GM19239 (cell line): ENCODE results near the gene LIF.
"Not testable (repeated sequence)": the region's sequence is repeated elsewhere in the genome, so short reads cannot be mapped to it uniquely, and the experiment has no call there.

ENCODE experiments used
- DNase-seq: peaks from one replicate; pipeline ENCODE4 v3.0.0; 2011; ENCODE audit warnings: low spot score; ENCODE audit not compliant: insufficient read length
- FAIRE-seq: peaks from 2 replicates; lab custom pipeline; 2011; peaks lifted over from hg19 to GRCh38; lab: Jason Lieb, UNC

Gene LIF

DNA sequence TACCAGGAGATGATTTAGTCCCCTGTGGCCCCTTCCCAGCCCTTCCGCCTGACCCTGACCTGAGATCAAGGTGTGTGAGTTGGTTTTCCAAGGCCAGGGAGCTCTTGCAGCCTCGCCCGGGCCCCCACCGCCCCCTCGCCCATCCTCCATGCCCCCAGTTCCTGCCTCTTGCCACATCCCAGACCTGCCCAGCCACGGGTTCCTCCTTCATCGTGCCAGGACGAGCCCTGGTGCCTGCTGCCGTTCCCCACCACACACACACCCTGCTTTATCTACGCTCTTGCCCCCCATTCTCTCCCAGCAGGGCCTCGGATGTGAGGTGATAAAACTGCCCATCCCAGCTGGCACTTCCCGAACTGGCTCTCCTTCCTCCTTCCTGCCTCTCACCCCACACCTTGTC is 1.4 kb upstream of the LIF start:
- DNase-seq (no peak), FAIRE-seq (no peak)

GRCh38 chr22:30247561-30247960 is 1.0 kb upstream of the LIF start:
- FAIRE-seq (no peak), DNase-seq (no peak)

GRCh38 chr22:30246814-30247376 is 336 bp upstream of the LIF start:
- FAIRE-seq (no peak), DNase-seq (no peak)

DNA sequence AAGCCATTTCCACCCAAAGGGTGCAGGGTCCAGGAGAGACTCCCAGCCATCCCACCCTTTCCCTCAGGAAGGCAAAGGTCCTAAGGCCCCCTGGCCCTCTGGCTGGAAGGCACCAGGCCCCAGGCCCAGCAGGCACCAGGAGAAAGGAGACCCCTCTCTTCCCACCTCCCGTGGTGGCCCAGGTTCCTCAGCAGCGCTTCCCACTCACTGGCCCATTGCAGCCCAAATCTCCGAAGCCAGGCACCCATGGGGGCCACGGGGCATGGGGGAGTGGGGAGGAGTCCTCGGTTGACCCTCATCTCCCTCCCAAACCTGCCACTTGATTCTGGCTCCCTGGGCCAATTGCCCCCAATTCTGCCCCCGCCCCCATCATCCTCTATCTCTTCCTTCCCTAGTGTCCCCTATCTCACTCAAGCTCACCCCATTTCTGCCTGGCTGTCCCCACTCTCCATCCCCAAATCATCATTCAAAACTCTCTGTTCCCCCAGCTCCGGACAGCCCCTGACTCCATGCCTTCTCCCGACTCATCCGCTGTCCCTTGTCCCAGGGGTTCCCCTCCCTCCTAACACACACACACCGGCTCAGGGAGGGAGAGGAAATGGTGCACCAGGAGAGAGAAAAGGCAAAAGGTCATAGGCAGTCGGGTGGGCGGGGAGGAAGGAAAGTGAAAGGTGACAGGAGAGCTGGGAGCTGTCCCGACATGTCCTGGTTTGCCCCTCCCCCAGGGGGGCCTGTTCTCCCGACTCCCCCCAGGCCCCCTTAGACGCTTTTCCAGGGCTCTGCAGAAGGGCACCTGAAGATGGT is 1.2 kb downstream of the LIF start:
- no peak for FAIRE-seq
- no peak for DNase-seq

DNA sequence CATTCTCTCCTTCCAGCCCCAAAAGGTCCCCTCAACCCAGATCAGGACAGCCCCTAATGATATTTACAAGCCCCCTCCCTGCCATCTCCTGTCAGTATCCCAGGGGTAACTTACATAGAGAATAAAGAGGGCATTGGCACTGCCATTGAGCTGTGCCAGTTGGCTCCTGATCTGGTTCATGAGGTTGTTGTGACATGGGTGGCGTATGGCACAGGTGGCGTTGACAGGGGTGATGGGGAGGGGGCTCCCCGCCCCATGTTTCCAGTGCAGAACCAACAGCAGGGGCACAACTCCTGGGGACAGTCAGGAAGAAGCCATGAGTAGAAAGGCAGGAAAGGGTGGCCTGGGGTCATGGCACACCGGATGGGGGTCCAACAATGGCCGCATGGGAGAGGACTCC is 1.9 kb downstream of the LIF start:
- FAIRE-seq, result no peak

DNA sequence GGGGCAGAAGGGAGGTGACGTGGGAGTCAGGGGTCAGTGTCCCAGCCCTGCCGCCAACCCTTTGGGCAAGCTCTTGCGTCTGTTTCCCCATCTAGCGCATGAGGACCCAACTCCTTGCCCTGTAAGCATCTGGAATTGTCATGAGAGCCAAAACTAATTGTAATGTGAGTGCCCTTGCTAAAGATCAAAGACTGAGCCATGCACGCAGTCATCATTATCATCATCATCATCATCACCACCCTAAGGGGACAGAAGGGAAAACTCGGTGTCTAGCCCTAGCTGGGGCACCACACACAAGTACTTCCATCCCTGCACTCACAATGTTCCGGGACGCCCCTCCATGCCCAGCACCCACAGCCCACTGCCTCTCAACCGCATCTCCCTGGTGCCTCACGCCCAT is 2.5 kb downstream of the LIF start:
- no peak for DNase-seq
- no peak for FAIRE-seq

More for the DNA sequence above, 1.9 kb downstream of the LIF start:
- no peak for DNase-seq

GRCh38 chr22:30243661-30244060 is 2.9 kb downstream of the LIF start:
- DNase-seq (no peak), FAIRE-seq (no peak)

GRCh38 chr22:30241576-30242371 is 4.8 kb downstream of the LIF start:
- FAIRE-seq, result no peak
- DNase-seq, result no peak

- no peak for DNase-seq
- FAIRE-seq, result no peak
These were observed 5.8 kb downstream of the LIF start for GRCh38 chr22:30240541-30241417.

- no peak for DNase-seq
- FAIRE-seq, result no peak
These were observed 6.8 kb downstream of the LIF start for GRCh38 chr22:30239488-30240405.

GRCh38 chr22:30238661-30239487 is 7.7 kb downstream of the LIF start:
- DNase-seq (no peak), FAIRE-seq (no peak)

GRCh38 chr22:30238136-30238535 is 8.4 kb downstream of the LIF start:
- FAIRE-seq (no peak), DNase-seq (no peak)

- FAIRE-seq, result no peak
- DNase-seq, result no peak
These were observed 9.7 kb downstream of the LIF start for GRCh38 chr22:30236875-30237274.

DNA sequence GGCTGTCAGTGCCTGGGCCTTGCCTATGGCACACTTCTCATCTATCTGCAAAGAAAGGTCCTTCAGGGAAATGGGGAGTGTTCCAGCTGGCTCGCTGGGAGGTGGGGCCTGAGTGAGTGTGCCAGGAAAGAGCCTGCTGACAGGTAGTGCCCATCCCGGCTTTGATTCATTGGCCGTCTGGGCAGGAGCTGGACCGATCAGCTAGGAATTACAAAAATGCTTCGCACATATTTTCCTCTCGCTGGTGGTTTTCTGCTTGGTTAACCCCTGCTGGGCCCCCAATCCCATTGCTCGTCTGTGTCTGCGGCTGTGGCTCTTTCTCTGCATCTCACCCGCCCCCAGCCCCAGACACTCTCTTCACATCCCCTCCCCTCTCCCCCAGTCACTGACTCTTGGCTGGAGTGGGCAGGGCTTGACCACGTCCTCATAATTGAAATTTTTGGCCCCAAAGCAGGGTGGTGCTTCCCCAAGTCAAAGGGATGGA is 10.8 kb downstream of the LIF start:
- DNase-seq, result no peak
- FAIRE-seq, result no peak

GRCh38 chr22:30234786-30235470 is 11.6 kb downstream of the LIF start:
- FAIRE-seq, result no peak

GRCh38 chr22:30234325-30234724 is 12.2 kb downstream of the LIF start:
- FAIRE-seq, DNase-seq: not testable (repeated sequence)

More at GRCh38 chr22:30234786-30235470, 11.6 kb downstream of the LIF start:
- DNase-seq, result no peak

DNA sequence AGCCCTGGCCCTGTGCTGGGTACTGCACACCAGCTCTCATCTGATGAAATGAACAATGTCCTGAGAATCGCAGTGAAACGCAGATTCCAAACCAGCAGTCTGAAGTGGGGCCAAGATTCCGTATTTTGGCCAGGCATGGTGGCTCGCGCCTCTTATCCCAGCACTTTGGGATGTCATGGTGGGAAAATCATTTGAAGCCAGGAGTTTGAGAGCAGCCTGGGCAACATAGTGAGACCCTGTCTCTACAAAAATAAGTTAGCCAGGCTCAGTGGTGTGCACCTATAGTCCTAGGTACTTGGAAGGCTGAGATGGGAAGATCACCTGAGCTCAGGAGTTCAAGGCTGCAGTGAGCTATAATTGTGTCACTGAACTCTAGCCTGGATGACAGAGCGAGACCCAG is 13.0 kb downstream of the LIF start:
- DNase-seq, result no peak
- FAIRE-seq, result no peak
